GM12878 (cell line): ENCODE results near the gene HDDC3. TPM values are rescaled to one million over a fixed set of nuclear protein-coding genes. Genes with fewer than 3 reads are reported as not detected.

Experiments used
- ATAC-seq: fragments of 200-7000 bp; cut with Tn5 transposase; 3 replicates; pipeline ENCODE4 v1.9.1; 2020; ENCODE audit warnings: mild to moderate bottlenecking, moderate library complexity
- BruUV-seq: library from RNA; stranded (reverse); fragments of 400-500 nt; replicated peaks from 2 replicates; lab custom pipeline; 2021; lab: Mats Ljungman, UMichigan
- CTCF ChIA-PET: fragments of 300-600 bp; sonication (Branson Sonifier 250); formaldehyde crosslinking; extraction: SDS; loops from one replicate; lab custom pipeline; 2021; ENCODE audit warnings: inconsistent platforms; lab: Yijun Ruan, JAX
- POLR2A ChIA-PET: fragments of 350-600 bp; formaldehyde crosslinking; extraction: SDS; loops from one replicate; lab custom pipeline; 2021; ENCODE audit warnings: inconsistent platforms; lab: Charles Lee
- RAD21 ChIA-PET: fragments of 300-600 bp; sonication (Branson Sonifier 250); formaldehyde crosslinking; loops from one replicate; lab custom pipeline; 2023; ENCODE audit warnings: antibody characterized with exemption; ENCODE audit not compliant: unreplicated experiment; lab: Charles Lee
- SMC1A ChIA-PET: fragments of 300-600 bp; sonication (Branson Sonifier 250); formaldehyde crosslinking; loops from one replicate; lab custom pipeline; 2023; ENCODE audit not compliant: unreplicated experiment, uncharacterized antibody; lab: Charles Lee
- DNase-seq: peaks from one replicate; pipeline ENCODE4 v3.0.0-alpha.2; 2011; ENCODE audit warnings: low read depth, low spot score
- FAIRE-seq: peaks from 3 replicates; lab custom pipeline; 2011; peaks lifted over from hg19 to GRCh38; lab: Jason Lieb, UNC
- H2AFZ ChIP-seq: 2 replicates; pipeline ENCODE4 v1.6.0; 2011; ENCODE audit warnings: low read depth, low read length, control low read depth; ENCODE audit not compliant: control insufficient read depth
- H3K27ac ChIP-seq: 2 replicates; pipeline ENCODE4 v1.5.1; 2011; ENCODE audit warnings: control low read depth; ENCODE audit not compliant: control insufficient read depth, insufficient read depth
- H3K27me3 ChIP-seq, 2 experiments: replicated peaks in 1 of 2; 2 replicates each; pipeline versions ENCODE4 v1.6.0 to v1.6.1; 2011; ENCODE audit warnings: low read length in 1 of 2; ENCODE audit not compliant: control insufficient read depth in 2 of 2, insufficient read depth in 2 of 2
- H3K36me3 ChIP-seq, 2 experiments: 2 replicates each; pipeline ENCODE4 v1.5.1; 2011; ENCODE audit warnings: low read length in 1 of 2; ENCODE audit not compliant: control insufficient read depth in 2 of 2, insufficient read depth in 2 of 2
- H3K4me1 ChIP-seq: 2 replicates; pipeline ENCODE4 v1.6.1; 2011; ENCODE audit warnings: mild to moderate bottlenecking, low read length, moderate library complexity, mixed read lengths; ENCODE audit not compliant: control insufficient read depth, insufficient read depth
- H3K4me2 ChIP-seq: 2 replicates; pipeline ENCODE4 v1.6.0; 2011; ENCODE audit warnings: control low read depth; ENCODE audit not compliant: control insufficient read depth, insufficient read depth
- H3K4me3 ChIP-seq: fragments of 200-600 bp; sonication (generic); 2 replicates; pipeline ENCODE4 v1.5.1; 2016
- H3K79me2 ChIP-seq: 2 replicates; pipeline ENCODE4 v1.6.0; 2011; ENCODE audit warnings: low read length; ENCODE audit not compliant: control insufficient read depth, insufficient read depth
- H3K9ac ChIP-seq: 2 replicates; pipeline ENCODE4 v1.8.0; 2011; ENCODE audit warnings: low read length, control low read depth, mixed read lengths; ENCODE audit not compliant: control insufficient read depth, insufficient read depth
- H3K9me3 ChIP-seq: replicated peaks from 3 replicates; pipeline ENCODE4 v1.5.1; 2011; ENCODE audit warnings: mild to moderate bottlenecking, low read length; ENCODE audit not compliant: control insufficient read depth, insufficient read depth
- H4K20me1 ChIP-seq: 2 replicates; pipeline ENCODE4 v1.6.0; 2011; ENCODE audit not compliant: control insufficient read depth, insufficient read depth
- ASH2L ChIP-seq: fragments of 300-600, 200-600 bp; sonication (generic); IDR thresholded peaks from 2 replicates; pipeline ENCODE4 v1.6.1; 2017; ENCODE audit warnings: low read depth, mild to moderate bottlenecking, borderline replicate concordance
- BRCA1 ChIP-seq: IDR thresholded peaks from 2 replicates; pipeline ENCODE4 v1.6.1; 2011; ENCODE audit warnings: low read depth, low read length, improper control_type of control experiment
- CHD1 ChIP-seq: IDR thresholded peaks from 2 replicates; pipeline ENCODE4 v1.6.1; 2012; ENCODE audit warnings: low read depth, low read length, improper control_type of control experiment
- GATAD2B ChIP-seq: fragments of 450-650 bp; conservative IDR thresholded peaks from 2 replicates; pipeline ENCODE4 v1.6.1; 2017; ENCODE audit warnings: low read depth, mild to moderate bottlenecking, moderate library complexity
- IKZF1 ChIP-seq: fragments of 450-650 bp; conservative IDR thresholded peaks from 2 replicates; pipeline ENCODE4 v1.6.1; 2017; ENCODE audit warnings: antibody characterized with exemption, mild to moderate bottlenecking
- IKZF2 ChIP-seq, 2 experiments: fragments of 450-650 bp; IDR thresholded peaks; 2 replicates each; pipeline ENCODE4 v1.6.1; 2017; ENCODE audit warnings: mild to moderate bottlenecking in 2 of 2, moderate library complexity in 2 of 2
- MAX ChIP-seq: IDR thresholded peaks from 2 replicates; pipeline ENCODE4 v1.6.1; 2012; ENCODE audit warnings: low read depth, low read length, improper control_type of control experiment
- NFYB ChIP-seq: IDR thresholded peaks from 2 replicates; pipeline ENCODE4 v1.6.1; 2011; ENCODE audit warnings: low read depth, mild to moderate bottlenecking, low read length, improper control_type of control experiment, moderate library complexity; ENCODE audit not compliant: insufficient read depth
- PRDM15 ChIP-seq: fragments of 450-650 bp; formaldehyde crosslinking; IDR thresholded peaks from 2 replicates; pipeline ENCODE4 v1.4.0; 2020; ENCODE audit warnings: mild to moderate bottlenecking, moderate library complexity
- SKIL ChIP-seq: fragments of 450-650 bp; IDR thresholded peaks from 2 replicates; pipeline ENCODE4 v1.6.1; 2017; ENCODE audit warnings: mild to moderate bottlenecking, low read depth, inconsistent platforms; ENCODE audit not compliant: poor library complexity, severe bottlenecking
- SMAD5 ChIP-seq: IDR thresholded peaks from 2 replicates; pipeline ENCODE4 v1.6.1; 2016; ENCODE audit warnings: antibody characterized with exemption, low read depth
- SREBF2 ChIP-seq: IDR thresholded peaks from 2 replicates; pipeline ENCODE4 v1.6.1; 2012; ENCODE audit warnings: mild to moderate bottlenecking, low read length
- TCF3 ChIP-seq: IDR thresholded peaks from 2 replicates; pipeline ENCODE4 v1.6.1; 2012; ENCODE audit warnings: low read depth, mild to moderate bottlenecking, low read length, borderline replicate concordance; ENCODE audit not compliant: insufficient read depth
- ZNF622 ChIP-seq: fragments of 450-650 bp; IDR thresholded peaks from 2 replicates; pipeline ENCODE4 v1.6.1; 2017; ENCODE audit warnings: mild to moderate bottlenecking, inconsistent platforms
- WGBS: methylation state at CpG from one replicate; pipeline ENCODE4 v1.1.6; 2016; ENCODE audit warnings: low lambda C conversion rate; ENCODE audit not compliant: insufficient replicate concordance, insufficient coverage; ENCODE audit errors: missing lambda C conversion rate; 5-methylcytosine and 5-hydroxymethylcytosine counted together
- in situ Hi-C: fragments of 300-500 bp; cut with MboI; formaldehyde crosslinking; loops from 9 replicates; pipeline ENCODE4 v1.14.3; 2018; ENCODE audit warnings: mixed read lengths
- intact Hi-C: fragments of 100-400 bp; cut with micrococcal nuclease; formaldehyde crosslinking; loops from one replicate; pipeline ENCODE4 v1.14.2; 2022; ENCODE audit not compliant: unreplicated experiment
- polyA plus RNA-seq, 11 experiments: library from polyadenylated mRNA; depleted of rRNA in 4 of 11; unstranded in 6 of 11; stranded (reverse) in 5 of 11; fragments of >200 nt; fragmentation: Nextera tagmentation in 4 of 11; fragmentation: Illumina TruSeq in 1 of 11; extraction: Ambion mirVana in 4 of 11; extraction: Trizol in 1 of 11; gene quantifications; 1 replicate in 1 of 11; 2 replicates in 10 of 11; pipeline versions ENCODE4 v1.2.1 to v1.2.3, GENCODE V29; 2011 to 2016; ENCODE audit warnings: inconsistent platforms in 2 of 11, missing spikeins in 2 of 11, low read depth in 1 of 11
- total RNA-seq, 4 experiments: library from RNA; depleted of rRNA in 3 of 4; stranded (reverse); fragments of >200 nt in 3 of 4; fragmentation: Illumina TruSeq in 1 of 4; extraction: Trizol in 1 of 4; gene quantifications; 2 replicates each; pipeline versions ENCODE4 v1.2.1 to v1.2.3, GENCODE V29; 2013 to 2021

Gene HDDC3
- total and polyA plus RNA-seq, 10 of the 15 experiments (the other 5 are each of a cell fraction or from before 2014, with no cell fraction given) = 5.6 to 39.5 (median 23.0) TPM

- TF ChIP-seq SKIL = no peak
- TF ChIP-seq GATAD2B = no peak
Observed at GRCh38 chr15:90945091-90945490, 12.7 kb upstream of the HDDC3 start (continued).

GRCh38 chr15:90942354-90943120, 10.2 kb upstream of the HDDC3 start:
- DNase-seq = no peak
- ChIA-PET SMC1A (no interaction called here), POLR2A (interaction anchor here (0.6 to 0.7 kb wide), 2 partner anchors 16 to 26 kb away, joined by 4 to 5 read pairs; no protein-coding TSS in a partner anchor), CTCF (interaction anchor here (0.9 to 2.6 kb wide), 5 partner anchors 8 to 29 kb away, joined by 3 to 16 read pairs (median 4); partner anchors contain the start of genes HDDC3, RCCD1 and UNC45A), RAD21 (no interaction called here)
- no peak overlapping the region for H3K9ac ChIP-seq
- 95% methylated on average over 12 of the region's 12 CpGs for WGBS
- no peak overlapping the region for H2AFZ ChIP-seq
- in situ Hi-C loops (no loop called here), intact Hi-C loops (no loop called here)
- H3K4me3 ChIP-seq = no peak overlapping the region
- no peaks in the 10 kb centered on the region for H4K20me1 ChIP-seq
- no peak overlapping the region for H3K27ac ChIP-seq
- no peak overlapping the region for H3K4me2 ChIP-seq
- ATAC-seq = no peak
- no TSS peak for BruUV-seq
- no peaks in the 10 kb centered on the region for H3K79me2 ChIP-seq
- H3K36me3 ChIP-seq = peaks cover 17 to 40% of the 10 kb centered on the region in 2 experiments
- no peaks in the 10 kb centered on the region for H3K27me3 ChIP-seq
- H3K9me3 ChIP-seq = no peaks in the 10 kb centered on the region
- no peaks in the 10 kb centered on the region for H3K4me1 ChIP-seq
- no peak for FAIRE-seq
- no peak for TF ChIP-seq ZNF622
- no peak for TF ChIP-seq IKZF2 (IDR thresholded peaks at IDR 0.05)
- TF ChIP-seq BRCA1 = no peak
- no peak for TF ChIP-seq TCF3
- no peak for TF ChIP-seq SMAD5
- TF ChIP-seq NFYB = no peak
- TF ChIP-seq MAX = no peak
- TF ChIP-seq SREBF2 = no peak
- TF ChIP-seq IKZF1 = no peak
- TF ChIP-seq PRDM15 (CRISPR knock-in tag) = no peak
- no peak for TF ChIP-seq CHD1
- no peak for TF ChIP-seq ASH2L
